Measurements from ENCODE around the gene TLE5.

The TLE5 gene

DNA sequence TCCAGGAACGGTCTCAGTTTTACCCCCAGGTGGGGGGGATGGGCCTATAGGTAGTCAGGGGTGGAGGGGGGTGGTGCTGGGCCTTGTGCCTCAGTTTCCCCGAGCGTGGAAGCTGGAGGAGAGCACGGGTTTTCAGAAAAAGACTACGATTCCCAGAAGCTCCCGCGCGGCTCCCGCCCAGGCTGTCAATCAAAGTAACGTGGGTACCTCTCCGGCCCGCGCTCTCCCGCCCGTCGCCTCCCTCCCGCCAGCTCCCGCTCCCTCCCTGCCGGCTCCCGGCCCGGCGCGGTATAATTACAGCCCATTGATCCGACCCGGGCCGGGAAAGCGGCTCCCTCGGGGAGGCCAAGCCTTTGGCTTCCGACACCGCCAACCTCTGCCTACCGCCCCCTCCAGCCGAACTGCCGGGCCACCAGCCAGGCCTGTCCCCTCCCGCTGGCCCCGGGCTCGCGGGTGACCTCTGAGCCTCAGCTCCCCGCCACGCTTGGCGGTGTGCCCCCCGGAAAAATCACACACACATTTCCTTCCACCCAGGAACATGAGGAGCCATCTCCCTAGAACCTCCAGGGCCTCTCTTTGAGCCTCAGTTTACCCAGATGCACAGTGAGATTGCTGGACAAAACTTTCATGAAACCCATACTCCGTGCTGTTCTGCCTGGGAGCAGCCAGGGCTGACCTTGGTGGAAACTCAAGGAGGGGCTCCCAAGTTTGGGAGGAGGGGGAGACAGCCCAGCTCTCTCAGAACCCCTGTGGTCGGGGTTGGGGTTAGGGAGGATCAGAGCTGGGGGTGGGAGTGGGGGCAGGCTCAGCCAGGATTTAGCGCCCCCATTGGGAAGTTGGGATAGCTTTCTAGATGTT lies 25.9 kb downstream of the TLE5 start:
- DNase-seq (ENCODE audit: low read depth) = peak; percentile 85
- peak overlapping the region; percentile 64 for H3K4me3 ChIP-seq (ENCODE audit: control insufficient read depth, low read depth, low read length)
- TF ChIP-seq, protein P1, sequence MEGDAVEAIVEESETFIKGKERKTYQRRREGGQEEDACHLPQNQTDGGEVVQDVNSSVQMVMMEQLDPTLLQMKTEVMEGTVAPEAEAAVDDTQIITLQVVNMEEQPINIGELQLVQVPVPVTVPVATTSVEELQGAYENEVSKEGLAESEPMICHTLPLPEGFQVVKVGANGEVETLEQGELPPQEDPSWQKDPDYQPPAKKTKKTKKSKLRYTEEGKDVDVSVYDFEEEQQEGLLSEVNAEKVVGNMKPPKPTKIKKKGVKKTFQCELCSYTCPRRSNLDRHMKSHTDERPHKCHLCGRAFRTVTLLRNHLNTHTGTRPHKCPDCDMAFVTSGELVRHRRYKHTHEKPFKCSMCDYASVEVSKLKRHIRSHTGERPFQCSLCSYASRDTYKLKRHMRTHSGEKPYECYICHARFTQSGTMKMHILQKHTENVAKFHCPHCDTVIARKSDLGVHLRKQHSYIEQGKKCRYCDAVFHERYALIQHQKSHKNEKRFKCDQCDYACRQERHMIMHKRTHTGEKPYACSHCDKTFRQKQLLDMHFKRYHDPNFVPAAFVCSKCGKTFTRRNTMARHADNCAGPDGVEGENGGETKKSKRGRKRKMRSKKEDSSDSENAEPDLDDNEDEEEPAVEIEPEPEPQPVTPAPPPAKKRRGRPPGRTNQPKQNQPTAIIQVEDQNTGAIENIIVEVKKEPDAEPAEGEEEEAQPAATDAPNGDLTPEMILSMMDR (conservative IDR thresholded peaks at IDR 0.05; ENCODE audit: control insufficient read depth, insufficient read depth, low read depth, low read length) = peak; percentile 13

DNA sequence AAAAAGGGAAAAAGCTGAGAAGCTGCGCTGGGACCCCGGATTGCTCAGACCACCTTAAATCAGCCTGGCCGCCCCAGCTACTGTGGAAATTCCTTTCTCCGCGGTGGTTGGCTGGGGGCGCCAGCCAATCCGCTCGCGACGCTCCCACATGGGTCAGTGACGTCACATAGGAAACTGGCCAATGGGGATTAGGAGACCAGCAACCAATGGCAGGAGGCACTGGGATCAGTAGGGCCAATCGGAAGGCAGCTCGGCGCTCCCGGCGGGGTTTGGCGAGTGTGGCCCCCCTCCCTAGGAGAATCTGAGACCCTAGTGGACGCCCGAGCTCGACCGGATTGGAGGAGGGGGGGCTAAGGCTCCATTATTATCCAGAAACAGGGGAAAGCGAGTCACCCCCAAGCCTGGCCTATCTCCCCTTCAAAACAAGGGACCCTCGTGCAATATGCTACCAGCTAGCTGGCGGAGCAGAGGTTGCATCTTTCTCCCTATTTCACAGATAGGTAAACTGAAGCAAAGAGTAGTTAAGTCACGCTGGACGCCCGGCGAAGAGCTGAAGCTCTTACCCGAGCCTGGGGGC lies 26.7 kb downstream of the TLE5 start:
- H3K4me3 ChIP-seq (ENCODE audit: control insufficient read depth, low read depth, low read length) = peak overlapping the region; percentile 64
- TF ChIP-seq, protein P1 (conservative IDR thresholded peaks at IDR 0.05; ENCODE audit: control insufficient read depth, insufficient read depth, low read depth, low read length) = no peak

DNA sequence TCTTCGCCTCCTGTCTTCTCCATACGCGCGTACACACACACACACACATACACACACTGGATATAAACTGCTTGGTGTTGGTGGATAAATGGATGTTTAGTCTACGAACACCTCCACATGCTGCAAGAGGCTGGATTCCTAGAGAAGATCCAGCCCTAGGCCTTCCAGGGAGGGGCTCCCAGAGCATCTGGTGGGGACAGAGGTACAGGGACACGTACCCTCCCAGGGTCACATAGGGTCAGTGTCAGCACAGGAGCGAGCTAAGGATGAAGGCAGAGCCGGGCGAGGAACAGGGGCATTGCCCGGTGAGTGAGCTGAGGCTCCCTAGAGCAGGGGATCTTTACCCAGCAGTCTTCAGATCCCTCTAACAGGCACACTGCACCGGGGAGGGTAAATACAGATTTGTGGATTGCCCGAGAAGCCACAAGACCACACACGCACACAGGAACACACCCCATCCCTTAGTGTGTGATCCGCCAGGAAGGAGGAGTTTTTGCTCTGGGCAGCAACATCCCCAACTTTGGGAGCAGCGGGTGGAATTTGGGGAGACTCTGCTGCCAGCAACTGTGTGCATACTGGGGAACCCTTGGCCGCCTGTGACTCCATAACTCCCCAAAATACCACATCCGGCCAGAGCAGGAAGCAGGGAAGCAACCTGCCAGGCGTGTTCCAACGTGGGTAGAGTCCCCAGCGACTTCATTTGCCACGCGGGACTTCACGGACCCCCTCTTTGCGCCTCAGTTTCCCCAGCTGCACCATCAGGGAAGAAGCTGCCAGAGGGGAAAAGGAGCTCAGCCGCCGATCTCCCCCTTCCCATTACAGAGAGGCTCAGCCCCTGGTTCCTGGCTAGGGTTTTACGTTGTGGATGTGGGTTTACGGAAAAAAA lies 27.4 kb downstream of the TLE5 start:
- H3K4me3 ChIP-seq (ENCODE audit: control insufficient read depth, low read depth, low read length) = peak overlapping the region; percentile 64
- TF ChIP-seq, protein P1 (conservative IDR thresholded peaks at IDR 0.05; ENCODE audit: control insufficient read depth, insufficient read depth, low read depth, low read length) = no peak
- DNase-seq (ENCODE audit: low read depth) = peak; percentile 41

More for the DNA sequence above, 26.7 kb downstream of the TLE5 start:
- peak; percentile 99 for DNase-seq (ENCODE audit: low read depth)

DNA sequence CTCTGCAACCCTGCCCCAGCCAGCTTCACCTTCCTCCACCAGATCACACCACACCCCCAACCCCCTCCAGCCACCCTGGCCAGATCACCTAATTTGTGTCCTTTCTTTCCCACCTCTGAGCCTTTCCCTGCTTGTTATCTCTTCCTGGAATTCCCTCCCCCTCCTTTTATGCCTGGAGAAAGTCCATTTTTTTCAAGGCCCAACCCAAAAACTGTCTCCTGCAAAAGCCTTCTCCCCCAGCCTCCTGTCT lies 28.0 kb downstream of the TLE5 start:
- no peak for DNase-seq (ENCODE audit: low read depth)
- H3K4me3 ChIP-seq (ENCODE audit: control insufficient read depth, low read depth, low read length) = no peak overlapping the region
- TF ChIP-seq, protein P1 (conservative IDR thresholded peaks at IDR 0.05; ENCODE audit: control insufficient read depth, insufficient read depth, low read depth, low read length) = no peak

GRCh38 chr19:3033595-3034405 lies 28.5 kb downstream of the TLE5 start:
- H3K4me3 ChIP-seq (ENCODE audit: control insufficient read depth, low read depth, low read length) = no peak overlapping the region
- TF ChIP-seq, protein P1 (conservative IDR thresholded peaks at IDR 0.05; ENCODE audit: control insufficient read depth, insufficient read depth, low read depth, low read length) = no peak
- no peak for DNase-seq (ENCODE audit: low read depth)

GRCh38 chr19:3031607-3031867 lies 30.8 kb downstream of the TLE5 start:
- H3K4me3 ChIP-seq (ENCODE audit: control insufficient read depth, low read depth, low read length) = no peak overlapping the region
- TF ChIP-seq, protein P1 (conservative IDR thresholded peaks at IDR 0.05; ENCODE audit: control insufficient read depth, insufficient read depth, low read depth, low read length) = no peak
- no peak for DNase-seq (ENCODE audit: low read depth)
